Osteocyte (in vitro differentiated cells): ENCODE measurements around the gene CRHR2. TPM values are rescaled to one million over a fixed set of nuclear protein-coding genes. Genes with fewer than 3 reads are reported as not detected.

ENCODE experiments used
- DNase-seq: peaks from one replicate; pipeline ENCODE4 v3.0.0; 2021; ENCODE audit warnings: mixed read lengths; ENCODE audit not compliant: unreplicated experiment; ENCODE audit errors: extremely low spot score
- H3K27ac Mint-ChIP-seq: one replicate; pipeline ENCODE4 v1.8.0; 2021; ENCODE audit warnings: mild to moderate bottlenecking, mixed read lengths; ENCODE audit not compliant: unreplicated experiment
- H3K27me3 Mint-ChIP-seq: one replicate; pipeline ENCODE4 v1.8.0; 2021; ENCODE audit warnings: mixed read lengths; ENCODE audit not compliant: unreplicated experiment
- H3K36me3 Mint-ChIP-seq: one replicate; pipeline ENCODE4 v1.8.0; 2021; ENCODE audit warnings: mixed read lengths; ENCODE audit not compliant: unreplicated experiment
- H3K4me1 Mint-ChIP-seq: one replicate; pipeline ENCODE4 v1.8.0; 2021; ENCODE audit warnings: mixed read lengths; ENCODE audit not compliant: unreplicated experiment
- H3K4me3 Mint-ChIP-seq: one replicate; pipeline ENCODE4 v1.8.0; 2021; ENCODE audit warnings: mild to moderate bottlenecking, moderate library complexity, mixed read lengths; ENCODE audit not compliant: unreplicated experiment
- H3K9me3 Mint-ChIP-seq: one replicate; pipeline ENCODE4 v1.8.0; 2021; ENCODE audit warnings: mixed read lengths; ENCODE audit not compliant: unreplicated experiment
- CTCF ChIP-seq: fragments of 200-600 bp; sonication (generic); IDR thresholded peaks from 2 replicates; pipeline ENCODE4 v1.5.0; 2021; ENCODE audit warnings: antibody characterized with exemption, mild to moderate bottlenecking, moderate library complexity
- total RNA-seq: library from RNA; stranded (reverse); gene quantifications from 2 replicates; pipeline ENCODE4 v1.2.1, GENCODE V29; 2021

Gene CRHR2
- total RNA-seq, 1 donor from 2014 or later, result not detected

GRCh38 chr7:30656006-30656957 is 26.0 kb downstream of the CRHR2 start:
- DNase-seq, result no peak
- H3K4me1 Mint-ChIP-seq, result no peaks in the 10 kb centered on the region
- TF ChIP-seq CTCF, result no peak
- H3K27ac Mint-ChIP-seq, result no peak overlapping the region
- no peak overlapping the region for H3K4me3 Mint-ChIP-seq
- H3K9me3 Mint-ChIP-seq, result no peaks in the 10 kb centered on the region
- H3K27me3 Mint-ChIP-seq, result peaks cover 3% of the 10 kb centered on the region
- peaks cover 2% of the 10 kb centered on the region for H3K36me3 Mint-ChIP-seq

GRCh38 chr7:30655096-30655970 is 26.9 kb downstream of the CRHR2 start:
- Mint-ChIP-seq H3K9me3 (no peaks in the 10 kb centered on the region), H3K4me3 (no peak overlapping the region), H3K27ac (no peak overlapping the region), H3K27me3 (peaks cover 3% of the 10 kb centered on the region), H3K4me1 (no peaks in the 10 kb centered on the region), H3K36me3 (peaks cover 2% of the 10 kb centered on the region)
- DNase-seq, result no peak
- no peak for TF ChIP-seq CTCF

GRCh38 chr7:30654296-30655090 is 27.8 kb downstream of the CRHR2 start:
- DNase-seq, result no peak
- H3K36me3 Mint-ChIP-seq, result peaks cover 2% of the 10 kb centered on the region
- H3K27me3 Mint-ChIP-seq, result peaks cover 3% of the 10 kb centered on the region
- no peaks in the 10 kb centered on the region for H3K4me1 Mint-ChIP-seq
- no peak for TF ChIP-seq CTCF
- H3K4me3 Mint-ChIP-seq, result no peak overlapping the region
- no peak overlapping the region for H3K27ac Mint-ChIP-seq
- H3K9me3 Mint-ChIP-seq, result no peaks in the 10 kb centered on the region

GRCh38 chr7:30652698-30653641 is 29.3 kb downstream of the CRHR2 start:
- no peak for DNase-seq
- TF ChIP-seq CTCF, result no peak
- Mint-ChIP-seq H3K27ac (no peak overlapping the region), H3K36me3 (peaks cover 2% of the 10 kb centered on the region), H3K9me3 (no peaks in the 10 kb centered on the region), H3K4me3 (no peak overlapping the region), H3K27me3 (peaks cover 3% of the 10 kb centered on the region), H3K4me1 (no peaks in the 10 kb centered on the region)
